Smooth muscle cell of the pulmonary artery (primary cell): ENCODE data around the gene TMEM238L. TPM values are rescaled to one million over a fixed set of nuclear protein-coding genes. Genes with fewer than 3 reads are reported as not detected.

Source experiments
- total RNA-seq: library from RNA; depleted of rRNA; stranded (reverse); fragments of >200 nt; gene quantifications from 2 replicates; pipeline ENCODE4 v1.2.3, GENCODE V29; 2014

Gene TMEM238L, protein sequence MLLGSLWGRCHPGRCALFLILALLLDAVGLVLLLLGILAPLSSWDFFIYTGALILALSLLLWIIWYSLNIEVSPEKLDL
- total RNA-seq, result not detected in 2 replicates

DNA sequence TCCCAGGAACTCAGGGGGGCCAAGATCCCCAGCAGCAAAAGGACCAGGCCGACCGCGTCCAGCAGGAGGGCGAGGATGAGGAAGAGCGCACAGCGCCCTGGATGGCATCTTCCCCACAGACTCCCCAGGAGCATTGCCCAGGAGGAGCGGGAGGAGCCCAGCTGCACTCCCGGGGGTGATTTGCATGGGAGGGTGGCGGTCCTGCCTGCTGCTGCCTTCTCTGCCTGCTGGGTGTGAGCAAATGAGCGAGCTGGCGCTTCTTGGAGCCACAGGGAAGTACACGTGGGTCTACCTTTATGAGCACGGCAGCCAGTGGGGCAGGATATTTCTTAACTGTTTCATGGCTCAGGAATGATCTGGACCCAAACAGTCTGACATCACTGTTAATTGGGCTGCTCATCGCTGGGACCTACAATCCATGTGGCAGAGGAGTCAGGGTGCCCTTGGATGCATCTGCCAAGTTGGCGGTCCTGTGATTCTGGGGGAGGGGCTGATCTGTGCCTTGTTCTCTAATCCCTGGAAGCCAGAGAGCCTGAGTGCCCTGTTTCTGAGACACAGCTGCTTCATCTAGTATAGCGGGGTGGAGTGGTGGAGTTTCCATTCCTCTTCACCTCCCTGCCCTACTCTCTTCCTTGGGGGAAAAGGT is at the start of gene TMEM238L:
TMEM238L (minus strand) TSS at position 270 of the 646 bp plus-strand sequence; CDS start at position 134, 136 bp downstream.

DNA sequence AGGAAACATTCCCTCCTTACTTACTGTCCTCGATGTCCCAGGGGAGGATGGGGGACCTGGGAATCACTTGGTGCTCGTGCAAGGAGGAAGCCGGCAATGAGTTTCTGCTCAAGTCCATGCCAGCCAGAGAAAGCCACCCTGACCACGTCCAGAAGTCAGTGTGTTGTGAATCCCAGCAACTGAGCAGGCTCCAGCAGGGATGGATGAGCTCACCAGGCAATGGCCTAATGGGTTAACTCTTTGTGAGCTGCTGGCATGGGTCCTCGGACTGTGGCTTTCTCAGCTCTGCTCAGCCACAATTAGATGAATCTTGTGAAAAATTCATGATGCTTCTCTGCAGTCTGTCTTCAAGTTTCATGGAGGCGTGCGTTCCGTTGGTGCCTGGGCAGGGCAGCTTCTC is 34.0 kb upstream of the TMEM238L start, which contains the start of gene PIRT:
PIRT (minus strand) TSS at position 167 of the 400 bp plus-strand sequence. CDS start 12,442 bp downstream, outside the sequence.

Other genes starting within 250 kb of the TMEM238L start
- 0.91 and 1.3 TPM in 2 replicates for gene MYH3, start 146.8 kb downstream of the TMEM238L start, total RNA-seq
- gene SCO1, start 106.6 kb downstream of the TMEM238L start, total RNA-seq, result 28.6 and 41.5 TPM in 2 replicates
- 9.7 and 10.3 TPM in 2 replicates for gene ADPRM, start 106.5 kb downstream of the TMEM238L start, total RNA-seq
- gene TMEM220, start 74.1 kb downstream of the TMEM238L start, total RNA-seq, result 0.91 and 1.2 TPM in 2 replicates
- gene PIRT, start 34.0 kb upstream of the TMEM238L start, total RNA-seq, result not detected in 2 replicates